PC-9 (cell line): ENCODE measurements around the gene TRIM68.

ENCODE experiments used
- CTCF ChIP-seq: fragments of 200-600 bp; sonication (generic); conservative IDR thresholded peaks from 2 replicates; pipeline ENCODE4 v1.6.1; 2017; ENCODE audit warnings: mixed run types, antibody characterized with exemption, mild to moderate bottlenecking, moderate library complexity
- EZH2 ChIP-seq: fragments of 200-600 bp; sonication (generic); IDR thresholded peaks from 2 replicates; pipeline ENCODE4 v1.8.0; 2017; ENCODE audit warnings: antibody characterized with exemption, low read depth

GRCh38 chr11:4577761-4578160, 30.3 kb downstream of the TRIM68 start:
- no peak for TF ChIP-seq CTCF
- no peak for TF ChIP-seq EZH2
